Myometrial cell (primary cell): ENCODE measurements around the gene TROAP. TPM values are rescaled to one million over a fixed set of nuclear protein-coding genes. Genes with fewer than 3 reads are reported as not detected.

Source experiments
- total RNA-seq: library from RNA; depleted of rRNA; stranded (reverse); fragments of >200 nt; gene quantifications from 2 replicates; pipeline ENCODE4 v1.2.3, GENCODE V29; 2015

The TROAP gene
- 24.2 and 25.2 TPM in 2 replicates for total RNA-seq

GRCh38 chr12:49322708-49323523 is at the start of gene TROAP:
TSS of gene TROAP (plus strand) at chr12:49323255. CDS start at chr12:49323609, 354 bp downstream.

GRCh38 chr12:49295082-49295936 is 27.7 kb upstream of the TROAP start, which contains the start of gene PRPH:
TSS of gene PRPH (plus strand) at chr12:49295147. CDS start at chr12:49295201, 54 bp downstream.

GRCh38 chr12:49336645-49337584 is 13.9 kb downstream of the TROAP start, which contains the start of gene C1QL4:
TSS of gene C1QL4 (minus strand) at chr12:49337188. CDS start at chr12:49336477, 711 bp downstream.

GRCh38 chr12:49346659-49347310 is 23.7 kb downstream of the TROAP start, which contains the start of gene DNAJC22:
TSS of gene DNAJC22 (plus strand) at chr12:49346888. CDS start at chr12:49348873, 1,985 bp downstream.

GRCh38 chr12:49367381-49368239 is 44.6 kb downstream of the TROAP start, which contains the start of gene SPATS2:
TSS of gene SPATS2 (plus strand) at chr12:49367462. CDS start at chr12:49461013, 93,551 bp downstream.

Other genes starting within 250 kb of the TROAP start
- not detected in 2 replicates for gene DHH, start 228.5 kb upstream of the TROAP start, total RNA-seq
- 60.3 and 97.7 TPM in 2 replicates for gene LMBR1L, start 212.4 kb upstream of the TROAP start, total RNA-seq
- gene TUBA1B, start 191.9 kb upstream of the TROAP start, total RNA-seq = 4,951 and 5,972 TPM in 2 replicates
- gene TUBA1A, start 134.2 kb upstream of the TROAP start, total RNA-seq = 1,622 and 1,849 TPM in 2 replicates
- gene TUBA1C, start 58.2 kb upstream of the TROAP start, total RNA-seq = 1,437 and 1,599 TPM in 2 replicates
- not detected in 2 replicates for gene PRPH, start 28.1 kb upstream of the TROAP start, total RNA-seq
- 0.58 and 0.89 TPM in 2 replicates for gene C1QL4, start 13.9 kb downstream of the TROAP start, total RNA-seq
- gene DNAJC22, start 23.6 kb downstream of the TROAP start, total RNA-seq = 11.9 and 12.7 TPM in 2 replicates
- gene SPATS2, start 44.2 kb downstream of the TROAP start, total RNA-seq = 36.6 and 39.5 TPM in 2 replicates
- gene KCNH3, start 215.8 kb downstream of the TROAP start, total RNA-seq = 0.29 and 0.35 TPM in 2 replicates
- 67.2 and 91.1 TPM in 2 replicates for gene MCRS1, start 244.9 kb downstream of the TROAP start, total RNA-seq